SK-N-SH (cell line): ENCODE results near the gene CLEC16A. TPM values are rescaled to one million over a fixed set of nuclear protein-coding genes. Genes with fewer than 3 reads are reported as not detected.
A peak's percentile ranks its signal among the peaks of the same experiment; 100 is the strongest.

Experiments used
- CTCF ChIA-PET: fragments of 300-600, 350-600 bp; formaldehyde crosslinking; extraction: SDS; loops from one replicate; lab custom pipeline; 2021; lab: Yijun Ruan, JAX
- POLR2A ChIA-PET: fragments of 350-600 bp; sonication (Branson Sonifier 250); formaldehyde crosslinking; extraction: SDS; loops from one replicate; lab custom pipeline; 2020; ENCODE audit warnings: antibody characterized with exemption, inconsistent platforms; lab: Yijun Ruan, JAX
- DNase-seq: peaks from one replicate; pipeline ENCODE4 v3.0.0; 2012
- H2AFZ ChIP-seq: fragments of 200-600 bp; sonication (generic); 2 replicates; pipeline ENCODE4 v1.8.1; 2016; ENCODE audit warnings: antibody characterized with exemption, mild to moderate bottlenecking, low read depth
- H3F3A ChIP-seq: fragments of 200-600 bp; sonication (generic); replicated peaks from 2 replicates; pipeline ENCODE3; 2016; ENCODE audit warnings: antibody characterized with exemption, mild to moderate bottlenecking; ENCODE audit not compliant: insufficient read depth
- H3K27ac ChIP-seq, 2 experiments: fragments of 200-500 bp in 1 of 2; fragments of 200-600 bp in 1 of 2; sonication (Bioruptor generic) in 1 of 2; sonication (generic), shearing (Covaris generic) in 1 of 2; 2 replicates each; pipeline versions ENCODE4 v1.5.1 to v1.6.1; 2014 to 2016; ENCODE audit warnings: low read depth in 2 of 2, inconsistent platforms in 1 of 2, low read length in 1 of 2, mild to moderate bottlenecking in 1 of 2, mixed read lengths in 1 of 2
- H3K27me3 ChIP-seq: fragments of 200-600 bp; sonication (generic), shearing (Covaris generic); 2 replicates; pipeline ENCODE4 v1.6.1; 2016; ENCODE audit warnings: mixed run types; ENCODE audit not compliant: insufficient read depth
- H3K36me3 ChIP-seq, 2 experiments: fragments of 200-500 bp in 1 of 2; fragments of 200-600 bp in 1 of 2; sonication (Bioruptor generic) in 1 of 2; sonication (generic) in 1 of 2; replicated peaks in 1 of 2; 2 replicates each; pipeline versions ENCODE3 to v1.5.1; 2014 to 2016; ENCODE audit warnings: low read length in 1 of 2, mild to moderate bottlenecking in 1 of 2; ENCODE audit not compliant: insufficient read depth in 2 of 2, control insufficient read depth in 1 of 2
- H3K4me1 ChIP-seq, 2 experiments: fragments of 200-500 bp in 1 of 2; fragments of 200-600 bp in 1 of 2; sonication (Bioruptor generic) in 1 of 2; sonication (generic), shearing (Covaris generic) in 1 of 2; 2 replicates each; pipeline versions ENCODE4 v1.5.1 to v1.6.1; 2014 to 2016; ENCODE audit warnings: low read depth in 1 of 2, low read length in 1 of 2, mixed run types in 1 of 2; ENCODE audit not compliant: insufficient read depth in 2 of 2, control insufficient read depth in 1 of 2
- H3K4me2 ChIP-seq: fragments of 200-600 bp; sonication (generic), shearing (Covaris generic); 2 replicates; pipeline ENCODE4 v1.6.1; 2017; ENCODE audit warnings: mixed run types
- H3K4me3 ChIP-seq, 2 experiments: fragments of 200-500 bp in 1 of 2; fragments of 200-600 bp in 1 of 2; sonication (Bioruptor generic) in 1 of 2; sonication (generic), shearing (Covaris generic) in 1 of 2; 2 replicates each; pipeline versions ENCODE4 v1.5.1 to v1.8.1; 2014 to 2016; ENCODE audit warnings: low read depth in 2 of 2, inconsistent platforms in 1 of 2, low read length in 1 of 2, mild to moderate bottlenecking in 1 of 2, mixed read lengths in 1 of 2, moderate library complexity in 1 of 2
- H3K79me2 ChIP-seq: fragments of 200-600 bp; sonication (generic); 2 replicates; pipeline ENCODE4 v1.8.1; 2017; ENCODE audit warnings: mild to moderate bottlenecking; ENCODE audit not compliant: insufficient read depth
- H3K9ac ChIP-seq: fragments of 200-600 bp; sonication (generic); 2 replicates; pipeline ENCODE4 v1.6.1; 2017; ENCODE audit warnings: mixed run types
- H3K9me2 ChIP-seq: fragments of 200-600 bp; sonication (generic); 2 replicates; pipeline ENCODE4 v1.6.1; 2017; ENCODE audit warnings: mixed run types
- H3K9me3 ChIP-seq: fragments of 200-600 bp; sonication (generic); 2 replicates; pipeline ENCODE4 v1.6.1; 2017; ENCODE audit warnings: mixed run types, mild to moderate bottlenecking, moderate library complexity
- H4K20me1 ChIP-seq: fragments of 200-600 bp; sonication (generic); 2 replicates; pipeline ENCODE4 v1.6.1; 2017; ENCODE audit warnings: mild to moderate bottlenecking, mixed run types; ENCODE audit not compliant: insufficient read depth
- FOXM1 ChIP-seq: IDR thresholded peaks from 2 replicates; pipeline ENCODE4 v1.4.0; 2012; ENCODE audit warnings: low read depth, mild to moderate bottlenecking
- GATA2 ChIP-seq: sonication (generic); formaldehyde crosslinking; IDR thresholded peaks from 2 replicates; pipeline ENCODE4 v1.5.0; 2020; ENCODE audit warnings: mild to moderate bottlenecking, missing genetic modification reagents
- IRF3 ChIP-seq: fragments of 150-350 bp; IDR thresholded peaks from 2 replicates; pipeline ENCODE4 v1.6.1; 2016; ENCODE audit warnings: mild to moderate bottlenecking, low read depth, low read length
- MEF2A ChIP-seq: IDR thresholded peaks from 2 replicates; pipeline ENCODE4 v1.4.0; 2012; ENCODE audit warnings: low read depth, borderline replicate concordance
- MXI1 ChIP-seq: IDR thresholded peaks from 2 replicates; pipeline ENCODE4 v1.6.1; 2012; ENCODE audit warnings: mild to moderate bottlenecking, low read depth, low read length, improper control_type of control experiment
- NRF1 ChIP-seq: IDR thresholded peaks from 2 replicates; pipeline ENCODE4 v1.6.1; 2012; ENCODE audit warnings: low read depth, mild to moderate bottlenecking, low read length
- RAD21 ChIP-seq: IDR thresholded peaks from 2 replicates; pipeline ENCODE4 v1.6.1; 2012; ENCODE audit warnings: mild to moderate bottlenecking, low read length
- TCF12 ChIP-seq: IDR thresholded peaks from 2 replicates; pipeline ENCODE4 v1.4.0; 2012
- USF2 ChIP-seq: fragments of 150-350 bp; IDR thresholded peaks from 2 replicates; pipeline ENCODE4 v1.6.1; 2017; ENCODE audit warnings: antibody characterized with exemption, low read length, low read depth, borderline replicate concordance
- WGBS: methylation state at CpG from one replicate; pipeline ENCODE4 v1.1.6; 2017; ENCODE audit warnings: low lambda C conversion rate; 5-methylcytosine and 5-hydroxymethylcytosine counted together
- polyA plus RNA-seq, 3 experiments: library from polyadenylated mRNA; depleted of rRNA; stranded (reverse); fragments of >200 nt; gene quantifications; 2 replicates each; pipeline ENCODE4 v1.2.3, GENCODE V29; 2012
- TF ChIP-seq, protein P1 (sequence below): fragments of 200-600 bp; sonication (generic); IDR thresholded peaks from 2 replicates; pipeline ENCODE4 v1.6.1; 2017; ENCODE audit warnings: antibody characterized with exemption, mild to moderate bottlenecking, moderate library complexity
- TF ChIP-seq, protein P2 (sequence below): IDR thresholded peaks from 2 replicates; pipeline ENCODE4 v1.4.0; 2012; ENCODE audit warnings: low read depth, borderline replicate concordance

The CLEC16A gene
- polyA plus RNA-seq, 1 of the 3 experiments (the other 2 are of a cell fraction), result 13.7 TPM

GRCh38 chr16:11161974-11162373, 217.6 kb downstream of the CLEC16A start:
- Histone ChIP-seq H3K9me3 (no peaks in the 10 kb centered on the region), H3K27ac (no peak overlapping the region), H4K20me1 (no peaks in the 10 kb centered on the region), H3K9me2 (no peaks in the 10 kb centered on the region), H3F3A (no peaks in the 10 kb centered on the region), H3K27me3 (no peaks in the 10 kb centered on the region), H3K4me2 (peak overlapping the region; percentile 60), H3K4me3 (no peak overlapping the region), H2AFZ (no peak overlapping the region), H3K36me3 (peaks cover 3 to 4% of the 10 kb centered on the region in 2 experiments), H3K9ac (no peak overlapping the region), H3K79me2 (no peaks in the 10 kb centered on the region), H3K4me1 (peaks cover 15 to 22% of the 10 kb centered on the region in 2 experiments)
- ChIA-PET POLR2A (no interaction called here), CTCF (interaction anchor here (1.1 kb wide), 1 partner anchor 198 kb away, joined by 3 read pairs; no protein-coding TSS in a partner anchor)
- 52% methylated on average over 7 of the region's 7 CpGs for WGBS
- DNase-seq, result no peak
- TF ChIP-seq NRF1, result no peak
- TF ChIP-seq MEF2A, result 0 out of 2 replicates have a peak, but pooled peaks have one; percentile 45

DNA sequence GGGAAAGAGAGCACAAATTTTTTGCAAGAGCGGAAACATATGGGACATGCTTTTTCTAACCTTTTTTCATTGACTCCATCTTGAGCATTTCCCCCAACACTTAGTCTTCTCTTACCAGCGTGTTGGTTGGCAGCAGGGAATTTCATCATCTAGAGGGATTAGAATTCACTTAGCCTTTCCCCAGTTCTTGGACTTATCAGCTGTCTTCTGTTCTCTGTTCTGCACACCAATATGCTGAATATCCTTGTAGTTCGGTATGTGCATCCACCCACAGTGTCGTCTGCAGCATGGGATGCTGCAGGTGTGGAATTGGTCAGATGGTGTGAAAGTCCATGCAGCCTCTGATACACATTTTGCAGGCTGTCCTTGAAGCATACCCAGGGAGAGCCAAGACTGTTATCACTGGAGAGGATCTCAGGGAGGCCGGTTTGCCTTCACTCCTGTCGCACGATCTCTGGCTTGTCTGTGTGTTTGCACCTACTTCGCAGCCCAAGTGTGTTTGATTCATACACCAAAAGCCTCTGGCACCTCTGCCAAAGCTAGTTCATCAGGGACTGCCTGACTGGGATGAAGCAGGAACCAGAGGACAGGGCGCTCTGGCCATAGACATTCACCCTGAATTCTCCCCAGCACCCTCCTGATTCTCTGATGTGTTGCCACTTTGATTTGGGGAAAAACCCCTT, 218.4 kb downstream of the CLEC16A start:
- WGBS, result 83% methylated on average over 6 of the region's 9 CpGs
- Histone ChIP-seq H3K9me3 (no peaks in the 10 kb centered on the region), H3K4me3 (no peak overlapping the region), H3K27ac (no peak overlapping the region), H3K9ac (no peak overlapping the region), H3K4me1 (peaks cover 15 to 22% of the 10 kb centered on the region in 2 experiments), H2AFZ (no peak overlapping the region), H3K36me3 (peaks cover 3 to 10% of the 10 kb centered on the region in 2 experiments), H3K9me2 (no peaks in the 10 kb centered on the region), H4K20me1 (no peaks in the 10 kb centered on the region), H3K79me2 (no peaks in the 10 kb centered on the region), H3F3A (no peaks in the 10 kb centered on the region), H3K27me3 (no peaks in the 10 kb centered on the region), H3K4me2 (no peak overlapping the region)
- ChIA-PET POLR2A (no interaction called here), CTCF (interaction anchor here (0.9 to 1.8 kb wide), 2 partner anchors 93 to 198 kb away, joined by 3 to 6 read pairs; partner anchors contain the start of gene SOCS1)
- TF ChIP-seq, protein P1, sequence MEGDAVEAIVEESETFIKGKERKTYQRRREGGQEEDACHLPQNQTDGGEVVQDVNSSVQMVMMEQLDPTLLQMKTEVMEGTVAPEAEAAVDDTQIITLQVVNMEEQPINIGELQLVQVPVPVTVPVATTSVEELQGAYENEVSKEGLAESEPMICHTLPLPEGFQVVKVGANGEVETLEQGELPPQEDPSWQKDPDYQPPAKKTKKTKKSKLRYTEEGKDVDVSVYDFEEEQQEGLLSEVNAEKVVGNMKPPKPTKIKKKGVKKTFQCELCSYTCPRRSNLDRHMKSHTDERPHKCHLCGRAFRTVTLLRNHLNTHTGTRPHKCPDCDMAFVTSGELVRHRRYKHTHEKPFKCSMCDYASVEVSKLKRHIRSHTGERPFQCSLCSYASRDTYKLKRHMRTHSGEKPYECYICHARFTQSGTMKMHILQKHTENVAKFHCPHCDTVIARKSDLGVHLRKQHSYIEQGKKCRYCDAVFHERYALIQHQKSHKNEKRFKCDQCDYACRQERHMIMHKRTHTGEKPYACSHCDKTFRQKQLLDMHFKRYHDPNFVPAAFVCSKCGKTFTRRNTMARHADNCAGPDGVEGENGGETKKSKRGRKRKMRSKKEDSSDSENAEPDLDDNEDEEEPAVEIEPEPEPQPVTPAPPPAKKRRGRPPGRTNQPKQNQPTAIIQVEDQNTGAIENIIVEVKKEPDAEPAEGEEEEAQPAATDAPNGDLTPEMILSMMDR, result no peak
- peak; percentile 59 for TF ChIP-seq GATA2 (CRISPR knock-in tag)
- DNase-seq, result no peak

DNA sequence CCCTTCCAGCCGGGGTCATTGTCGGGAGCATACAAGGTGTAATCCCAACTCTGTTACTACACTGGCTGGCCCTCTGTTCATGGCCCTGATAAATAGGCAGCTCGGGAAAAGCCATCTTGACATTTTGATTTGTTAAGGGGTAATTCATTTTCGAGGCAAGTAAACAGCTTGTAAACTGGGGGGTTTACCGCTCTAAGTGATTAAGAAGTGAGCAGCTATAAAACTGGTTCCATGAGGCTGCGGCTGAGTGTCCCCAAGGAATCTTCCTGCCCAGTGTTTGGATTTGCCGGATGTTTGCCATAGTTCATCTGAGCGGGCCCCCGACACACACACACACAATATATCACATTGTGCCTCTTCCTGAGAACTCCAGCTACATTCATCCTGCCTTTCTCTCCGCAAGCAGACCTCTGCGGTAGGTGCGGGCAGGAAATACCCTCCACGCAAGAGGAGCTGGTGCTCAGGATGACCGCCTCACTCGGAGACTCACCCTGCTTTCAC, 219.4 kb downstream of the CLEC16A start:
- no peak overlapping the region for H3K4me3 ChIP-seq
- H3K4me2 ChIP-seq, result no peak overlapping the region
- no peaks in the 10 kb centered on the region for H3K27me3 ChIP-seq
- H3K27ac ChIP-seq, result no peak overlapping the region
- no peaks in the 10 kb centered on the region for H3K79me2 ChIP-seq
- peaks cover 15 to 22% of the 10 kb centered on the region in 2 experiments for H3K4me1 ChIP-seq
- ChIA-PET CTCF (interaction anchor here (0.8 to 1.8 kb wide), 3 partner anchors 92 to 200 kb away, joined by 3 to 6 read pairs (median 3); partner anchors contain the start of gene SOCS1), POLR2A (interaction anchor here (0.6 kb wide), 1 partner anchor 709 kb away, joined by 3 read pairs; no protein-coding TSS in a partner anchor)
- no peaks in the 10 kb centered on the region for H4K20me1 ChIP-seq
- H3K9me3 ChIP-seq, result no peaks in the 10 kb centered on the region
- WGBS, result 97% methylated on average over 15 of the region's 15 CpGs
- no peak overlapping the region for H2AFZ ChIP-seq
- peaks cover 3 to 10% of the 10 kb centered on the region in 2 experiments for H3K36me3 ChIP-seq
- TF ChIP-seq MEF2A (no peak), FOXM1 (no peak), RAD21 (no peak), IRF3 (no peak), USF2 (no peak), MXI1 (no peak), TCF12 (no peak)
- TF ChIP-seq, protein P2, sequence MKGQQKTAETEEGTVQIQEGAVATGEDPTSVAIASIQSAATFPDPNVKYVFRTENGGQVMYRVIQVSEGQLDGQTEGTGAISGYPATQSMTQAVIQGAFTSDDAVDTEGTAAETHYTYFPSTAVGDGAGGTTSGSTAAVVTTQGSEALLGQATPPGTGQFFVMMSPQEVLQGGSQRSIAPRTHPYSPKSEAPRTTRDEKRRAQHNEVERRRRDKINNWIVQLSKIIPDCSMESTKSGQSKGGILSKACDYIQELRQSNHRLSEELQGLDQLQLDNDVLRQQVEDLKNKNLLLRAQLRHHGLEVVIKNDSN, result no peak
- TF ChIP-seq, protein P1, result no peak
- no peak overlapping the region for H3K9ac ChIP-seq
- no peak for DNase-seq
- H3K9me2 ChIP-seq, result no peaks in the 10 kb centered on the region
- no peaks in the 10 kb centered on the region for H3F3A ChIP-seq
